GM19395 (cell line): ENCODE results near the gene UST.
"Not testable (repeated sequence)": the region's sequence is repeated elsewhere in the genome, so short reads cannot be mapped to it uniquely, and the experiment has no call there.

Source experiments
- ATAC-seq: cut with Tn5 transposase; IDR thresholded peaks from one replicate; pipeline ENCODE4 v1.9.1; 2021; ENCODE audit warnings: mild to moderate bottlenecking, moderate library complexity; ENCODE audit not compliant: unreplicated experiment

Gene UST

GRCh38 chr6:148934539-148934938, 187.7 kb downstream of the UST start:
- ATAC-seq, result no peak

DNA sequence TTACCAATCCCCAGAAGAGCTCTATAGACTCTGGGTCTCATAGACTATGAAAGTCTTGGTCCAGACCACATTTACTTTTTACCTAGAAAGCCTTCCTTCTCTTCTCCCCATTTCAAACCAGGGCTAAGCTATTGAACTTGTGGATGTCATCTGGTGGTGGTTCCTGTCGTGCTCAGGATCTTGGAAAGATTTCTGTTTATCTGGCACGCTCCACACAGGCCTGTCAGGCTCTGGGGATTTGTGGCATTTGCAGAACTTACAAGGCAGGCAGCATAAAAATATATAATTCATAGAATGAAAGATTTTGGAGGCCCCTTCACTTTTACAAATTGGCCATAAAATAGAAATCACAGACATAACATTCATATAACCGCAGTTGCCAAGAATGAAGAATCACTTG, 188.1 kb downstream of the UST start:
- ATAC-seq, result no peak

GRCh38 chr6:148935705-148936435, 189.0 kb downstream of the UST start:
- no peak for ATAC-seq

- no peak for ATAC-seq
Measured at GRCh38 chr6:148943451-148943850, 196.6 kb downstream of the UST start.

GRCh38 chr6:148944608-148945007, 197.8 kb downstream of the UST start:
- ATAC-seq, result no peak

GRCh38 chr6:148945301-148946021, 198.6 kb downstream of the UST start:
- no peak for ATAC-seq

GRCh38 chr6:148947621-148948444, 201.0 kb downstream of the UST start:
- ATAC-seq, result peak; percentile 88

DNA sequence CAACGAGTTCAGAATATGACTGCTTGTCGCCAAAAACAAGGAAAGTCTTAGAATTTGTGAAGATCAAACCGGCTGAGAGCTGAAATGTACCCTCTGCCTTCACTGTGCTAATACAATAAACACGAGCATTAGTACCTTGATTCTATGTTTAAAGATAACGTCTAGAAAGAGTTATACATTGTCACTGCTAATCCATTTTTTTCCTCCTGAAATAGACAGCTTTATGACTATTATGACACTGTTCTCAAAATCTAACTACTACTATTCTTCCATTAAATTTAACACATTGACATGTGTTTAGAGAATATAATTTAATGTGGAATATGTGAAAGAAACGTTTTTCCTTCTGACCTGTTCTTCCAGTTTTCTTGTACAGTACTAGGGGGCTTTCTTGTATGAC, 204.8 kb downstream of the UST start:
- no peak for ATAC-seq

- ATAC-seq, result no peak
Measured at GRCh38 chr6:148952147-148953035, 205.6 kb downstream of the UST start.

DNA sequence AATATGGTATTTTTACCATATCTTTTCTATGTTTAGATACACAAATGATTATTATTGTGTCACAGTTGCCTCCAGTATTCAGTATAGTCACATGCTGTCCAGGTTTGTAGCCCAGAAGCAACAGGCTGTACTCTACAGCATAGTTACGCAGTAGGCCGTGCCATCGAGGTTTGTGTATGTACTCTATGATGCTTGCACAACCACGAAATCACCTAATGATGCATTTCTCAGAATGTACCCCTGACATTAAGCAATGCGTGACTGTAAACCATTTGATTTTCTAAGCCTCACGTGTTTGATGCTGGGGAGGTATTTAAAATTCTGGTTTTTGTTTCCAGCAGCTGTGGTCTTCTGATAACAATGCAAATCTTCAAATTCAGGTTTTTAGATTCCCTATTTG, 207.6 kb downstream of the UST start:
- ATAC-seq, result no peak

- no peak for ATAC-seq
Measured at GRCh38 chr6:148954934-148955333, 208.1 kb downstream of the UST start.

GRCh38 chr6:148955441-148955840, 208.6 kb downstream of the UST start:
- ATAC-seq, result no peak

- ATAC-seq, result not testable (repeated sequence)
Measured at GRCh38 chr6:148956163-148956562, 209.3 kb downstream of the UST start.

GRCh38 chr6:148957752-148958151, 210.9 kb downstream of the UST start:
- no peak for ATAC-seq

DNA sequence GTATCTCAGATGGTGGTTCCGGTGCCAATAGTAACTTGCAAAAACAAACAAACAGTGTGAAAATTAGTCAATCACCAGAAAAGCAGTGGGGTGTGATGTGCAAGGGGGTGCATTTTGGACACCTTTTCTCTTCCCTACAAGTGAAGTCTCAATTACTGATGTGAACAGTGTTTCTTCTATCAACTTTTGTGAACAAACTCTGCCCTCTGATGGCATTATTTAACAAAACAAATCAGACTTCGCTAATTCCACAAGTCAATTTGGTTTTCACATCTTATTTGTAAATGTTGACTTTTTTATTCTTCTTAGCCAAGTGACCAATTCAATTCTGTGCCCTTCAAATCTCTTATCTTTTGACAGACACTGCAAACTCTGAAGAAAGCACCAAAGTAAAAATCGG, 212.2 kb downstream of the UST start:
- no peak for ATAC-seq

GRCh38 chr6:148959501-148959900, 212.7 kb downstream of the UST start:
- no peak for ATAC-seq

DNA sequence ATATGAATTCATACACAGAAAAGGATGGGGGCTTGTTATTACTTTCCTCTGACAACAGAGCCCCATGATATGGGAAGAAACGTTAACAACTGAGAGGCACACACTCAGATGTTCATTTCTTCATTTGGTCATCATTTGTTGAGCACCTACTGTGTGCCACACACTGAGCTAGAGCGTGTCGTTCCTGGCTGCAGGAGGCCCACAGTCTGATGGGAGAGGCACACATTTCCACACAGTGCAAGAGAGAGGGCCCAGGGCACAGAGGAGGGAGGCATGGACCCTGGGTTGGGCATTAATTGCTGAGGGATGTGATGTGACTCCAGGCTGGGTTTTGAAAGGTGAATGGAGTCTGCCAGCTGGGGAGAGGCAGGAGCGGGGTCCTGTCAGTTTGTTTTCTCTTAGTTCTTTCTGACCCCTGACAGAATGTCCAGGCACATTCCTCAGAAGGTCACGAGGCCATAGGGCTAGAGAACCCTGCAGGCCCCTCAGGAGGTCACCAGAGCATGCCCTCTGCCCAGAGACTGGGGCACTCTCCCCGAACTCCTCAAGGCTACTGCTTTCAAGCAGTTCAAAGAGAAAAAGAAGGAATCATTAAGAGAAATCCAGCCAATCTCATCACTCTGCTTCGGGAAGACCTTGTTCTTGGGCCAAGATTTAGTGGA, 216.2 kb downstream of the UST start:
- no peak for ATAC-seq

DNA sequence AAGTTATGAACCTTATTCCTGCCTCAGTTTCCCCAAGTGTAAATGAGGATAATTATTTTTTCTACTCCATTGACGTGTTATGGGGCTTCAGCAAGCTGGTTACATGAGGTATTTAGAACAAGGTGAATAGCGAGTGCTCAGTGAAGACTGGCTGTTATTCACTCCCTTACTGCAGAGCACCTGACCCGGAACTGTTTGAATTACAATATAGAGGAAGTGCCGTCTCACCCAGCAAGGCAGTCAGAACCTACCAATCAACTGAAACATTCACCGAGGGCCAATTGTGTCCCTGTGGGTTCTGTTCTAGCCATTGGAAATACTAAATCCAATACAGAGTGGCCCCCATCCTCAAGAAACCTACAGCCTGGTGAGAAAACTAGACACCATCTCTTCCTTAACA, 216.9 kb downstream of the UST start:
- no peak for ATAC-seq

DNA sequence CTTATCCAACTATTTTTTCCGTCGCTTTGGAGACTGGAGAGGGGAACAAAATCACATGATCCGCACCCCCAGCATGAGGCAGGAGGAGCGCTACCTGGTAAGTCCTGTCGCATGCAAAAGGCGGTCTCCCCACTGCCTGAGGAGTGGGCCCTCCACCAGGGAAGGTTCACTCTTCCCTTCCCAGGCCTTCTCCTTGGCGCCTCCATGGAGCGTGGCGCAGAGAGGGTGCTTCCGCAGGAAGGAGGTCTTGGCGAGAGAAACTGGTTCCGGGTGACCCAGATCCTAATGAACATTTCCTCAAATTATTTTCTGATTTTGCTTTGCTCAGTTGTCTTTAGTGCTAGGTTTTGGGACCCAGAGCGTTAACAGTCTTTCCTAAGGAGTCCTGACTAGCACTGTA, 217.6 kb downstream of the UST start:
- ATAC-seq, result no peak

DNA sequence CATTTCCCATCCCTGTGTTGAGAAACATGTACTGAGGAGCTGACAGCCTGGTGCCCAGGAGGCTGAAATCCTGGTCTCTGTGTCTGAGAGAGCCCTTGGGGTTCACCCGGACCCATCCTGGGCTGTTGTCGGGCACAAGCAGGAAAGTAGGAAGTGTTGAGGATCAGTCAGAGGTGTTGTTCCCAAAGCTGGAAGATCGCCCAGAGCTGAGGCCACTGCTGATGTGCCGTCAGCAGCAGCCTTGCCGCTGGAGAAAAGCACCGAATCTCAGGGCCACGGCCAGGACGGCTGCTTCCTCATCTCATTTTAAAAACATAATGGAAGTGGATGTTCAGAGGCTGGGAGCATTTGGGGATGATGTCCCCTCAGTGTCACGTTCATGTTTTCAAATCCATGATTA, 218.5 kb downstream of the UST start:
- ATAC-seq, result no peak
